ENCODE measurements around the gene GNAS-AS1. TPM values are rescaled to one million over a fixed set of nuclear protein-coding genes. Genes with fewer than 3 reads are reported as not detected.

The GNAS-AS1 gene
- total and polyA plus RNA-seq, 2 experiments from 2014 or later: 12.3 to 15.0 TPM

GRCh38 chr20:58883241-58883691, 32.6 kb upstream of the GNAS-AS1 start:
- no peaks in the 10 kb centered on the region; the same call in 2 of the 3 replicates for H3K9me3 Mint-ChIP-seq
- peak overlapping the region; percentile 50 for H3K4me2 ChIP-seq
- DNase-seq (ENCODE audit: low spot score) (peak; percentile 83), ATAC-seq (peak; percentile 87)
- peaks cover 75% of the 10 kb centered on the region for H3K4me1 Mint-ChIP-seq
- H3K9me2 ChIP-seq (ENCODE audit: insufficient read depth): 0 out of 2 replicates have a peak, but pooled peaks cover 5% of the 10 kb centered on the region
- H4K20me1 ChIP-seq (replicated peaks; ENCODE audit: insufficient read depth): no peaks in the 10 kb centered on the region
- peaks cover 48% of the 10 kb centered on the region for H3K36me3 Mint-ChIP-seq (ENCODE audit: low read depth)
- H3K27me3 Mint-ChIP-seq (ENCODE audit: insufficient read depth, low read depth, poor library complexity): peaks cover 6% of the 10 kb centered on the region
- TF ChIP-seq CTCF (conservative IDR thresholded peaks at IDR 0.05; ENCODE audit: low read depth in 2 of 2): no peak
- TF ChIP-seq JUNB (IDR thresholded peaks at IDR 0.05; ENCODE audit: unreplicated experiment): no peak
- no peak for TF ChIP-seq STAT1 (IDR thresholded peaks at IDR 0.05; ENCODE audit: unreplicated experiment)
- no peak; the same call in 1 of the 2 replicates for TF ChIP-seq POLR2AphosphoS5 (IDR thresholded peaks at IDR 0.05; ENCODE audit: low read depth)
- TF ChIP-seq ZNF114 (CRISPR knock-in tag; IDR thresholded peaks at IDR 0.05): no peak
- TF ChIP-seq ETS1 (IDR thresholded peaks at IDR 0.05): no peak
- TF ChIP-seq REST (IDR thresholded peaks at IDR 0.05; ENCODE audit: unreplicated experiment): no peak
- no peak for TF ChIP-seq ZNF331 (CRISPR knock-in tag; IDR thresholded peaks at IDR 0.05; ENCODE audit: low read depth)
- TF ChIP-seq CREB1 (CRISPR knock-in tag; IDR thresholded peaks at IDR 0.05; ENCODE audit: low read depth): no peak
- TF ChIP-seq NANOG (IDR thresholded peaks at IDR 0.05; ENCODE audit: borderline replicate concordance): no peak
- TF ChIP-seq EZH2phosphoT487 (IDR thresholded peaks at IDR 0.05; ENCODE audit: unreplicated experiment): no peak
- no peak for TF ChIP-seq ZNF462 (CRISPR knock-in tag; IDR thresholded peaks at IDR 0.05)
- no peak for TF ChIP-seq EZH2 (IDR thresholded peaks at IDR 0.05; ENCODE audit: low read depth, unreplicated experiment)
- peak overlapping the region; percentile 33 for H3K4me3 ChIP-seq
- H3K79me2 ChIP-seq (replicated peaks; ENCODE audit: insufficient read depth): peaks cover 14% of the 10 kb centered on the region
- peaks cover 4% of the 10 kb centered on the region; the same call in 1 of the 2 replicates for H3F3A ChIP-seq (replicated peaks; ENCODE audit: low read depth)
- no peaks in the 10 kb centered on the region for H3K36me3 ChIP-seq (ENCODE audit: insufficient read depth)
- peaks cover 53% of the 10 kb centered on the region for H3K4me1 ChIP-seq (ENCODE audit: insufficient read depth)
- peak overlapping the region; percentile 87 for H3K27ac Mint-ChIP-seq
- peak overlapping the region; percentile 88 for H3K27ac ChIP-seq (ENCODE audit: low read depth)
- H2AFZ ChIP-seq: no peak overlapping the region
- no peaks in the 10 kb centered on the region for H3K27me3 ChIP-seq (ENCODE audit: insufficient read depth)
- H3K4me3 Mint-ChIP-seq: peak overlapping the region; percentile 39
